WTC11 (cell line): ENCODE measurements around the gene MAS1L. TPM values are rescaled to one million over a fixed set of nuclear protein-coding genes. Genes with fewer than 3 reads are reported as not detected.

Experiments used
- ATAC-seq: fragments of 200-7000 bp; cut with Tn5 transposase; 2 replicates; pipeline ENCODE4 v1.10.0; 2021; ENCODE audit warnings: mild to moderate bottlenecking, moderate library complexity
- CTCF ChIA-PET: fragments of 300-600 bp; sonication (Branson Sonifier 250); formaldehyde crosslinking; loops from one replicate; lab custom pipeline; 2021; ENCODE audit warnings: antibody characterized with exemption; lab: Charles Lee
- POLR2A ChIA-PET: fragments of 350-600 bp; sonication (Branson Sonifier 250); formaldehyde crosslinking; loops from one replicate; lab custom pipeline; 2021; ENCODE audit warnings: antibody characterized with exemption; lab: Charles Lee
- DNase-seq: peaks from one replicate; pipeline ENCODE4 v3.0.0; 2021; ENCODE audit warnings: low spot score
- H3K27ac Mint-ChIP-seq: 2 replicates; pipeline ENCODE4 v1.8.0; 2021; ENCODE audit warnings: mixed read lengths
- H3K27me3 Mint-ChIP-seq: 2 replicates; pipeline ENCODE4 v1.8.0; 2021; ENCODE audit warnings: low read depth, mild to moderate bottlenecking, moderate library complexity, mixed read lengths
- H3K36me3 Mint-ChIP-seq: 2 replicates; pipeline ENCODE4 v1.8.0; 2021; ENCODE audit warnings: mixed read lengths
- H3K4me1 Mint-ChIP-seq: 2 replicates; pipeline ENCODE4 v1.8.0; 2022; ENCODE audit warnings: mixed read lengths
- H3K4me3 Mint-ChIP-seq: 2 replicates; pipeline ENCODE4 v1.8.0; 2021; ENCODE audit warnings: mild to moderate bottlenecking, moderate library complexity, mixed read lengths
- H3K9me3 Mint-ChIP-seq: 2 replicates; pipeline ENCODE4 v1.8.0; 2021; ENCODE audit warnings: mixed read lengths
- FOXJ3 ChIP-seq: sonication (generic); formaldehyde crosslinking; IDR thresholded peaks from 2 replicates; pipeline ENCODE4 v1.9.0; 2021; ENCODE audit warnings: missing genetic modification reagents, mild to moderate bottlenecking, borderline replicate concordance
- HMGXB4 ChIP-seq: sonication (generic); formaldehyde crosslinking; IDR thresholded peaks from 2 replicates; pipeline ENCODE4 v1.8.1; 2023; ENCODE audit warnings: mild to moderate bottlenecking, moderate library complexity, missing genetic modification reagents
- MLX ChIP-seq: sonication (generic); formaldehyde crosslinking; IDR thresholded peaks from 2 replicates; pipeline ENCODE4 v1.8.1; 2023; ENCODE audit warnings: mild to moderate bottlenecking, missing genetic modification reagents, moderate library complexity
- SMAD3 ChIP-seq: sonication (generic); formaldehyde crosslinking; IDR thresholded peaks from 2 replicates; pipeline ENCODE4 v1.8.0; 2022; ENCODE audit warnings: missing genetic modification reagents, mild to moderate bottlenecking, borderline replicate concordance
- SOX15 ChIP-seq: fragments of 250-450 bp; sonication (Bioruptor Pico); IDR thresholded peaks from 2 replicates; pipeline ENCODE4 v1.9.0; 2021; ENCODE audit warnings: mild to moderate bottlenecking
- SP1 ChIP-seq: sonication (generic); formaldehyde crosslinking; conservative IDR thresholded peaks from 2 replicates; pipeline ENCODE4 v1.8.1; 2022; ENCODE audit warnings: missing genetic modification reagents
- ZNF121 ChIP-seq: sonication (generic); formaldehyde crosslinking; IDR thresholded peaks from 2 replicates; pipeline ENCODE4 v1.8.0; 2023; ENCODE audit warnings: missing genetic modification reagents
- ZNF138 ChIP-seq: sonication (generic); formaldehyde crosslinking; conservative IDR thresholded peaks from 2 replicates; pipeline ENCODE4 v1.8.1; 2022; ENCODE audit warnings: mild to moderate bottlenecking, moderate library complexity, missing genetic modification reagents
- ZNF232 ChIP-seq: sonication (generic); formaldehyde crosslinking; IDR thresholded peaks from 2 replicates; pipeline ENCODE4 v1.8.0; 2022; ENCODE audit warnings: mild to moderate bottlenecking, missing genetic modification reagents
- ZNF263 ChIP-seq: sonication (generic); formaldehyde crosslinking; IDR thresholded peaks from 2 replicates; pipeline ENCODE4 v1.8.1; 2022; ENCODE audit warnings: low read depth, mild to moderate bottlenecking, moderate library complexity, missing genetic modification reagents
- total RNA-seq: library from RNA; stranded (reverse); gene quantifications from 3 replicates; pipeline ENCODE4 v1.2.3, GENCODE V29; 2021
- TF ChIP-seq, protein P1 (sequence below): sonication (generic); formaldehyde crosslinking; IDR thresholded peaks from 2 replicates; pipeline ENCODE4 v1.8.1; 2022; ENCODE audit warnings: missing genetic modification reagents, borderline replicate concordance
- TF ChIP-seq, protein P2 (sequence below): fragments of 250-450 bp; sonication (Bioruptor Pico); IDR thresholded peaks from 2 replicates; pipeline ENCODE4 v1.9.0; 2021; ENCODE audit warnings: mild to moderate bottlenecking

MAS1L gene
- total RNA-seq, 1 experiment from 2014 or later: not detected

DNA sequence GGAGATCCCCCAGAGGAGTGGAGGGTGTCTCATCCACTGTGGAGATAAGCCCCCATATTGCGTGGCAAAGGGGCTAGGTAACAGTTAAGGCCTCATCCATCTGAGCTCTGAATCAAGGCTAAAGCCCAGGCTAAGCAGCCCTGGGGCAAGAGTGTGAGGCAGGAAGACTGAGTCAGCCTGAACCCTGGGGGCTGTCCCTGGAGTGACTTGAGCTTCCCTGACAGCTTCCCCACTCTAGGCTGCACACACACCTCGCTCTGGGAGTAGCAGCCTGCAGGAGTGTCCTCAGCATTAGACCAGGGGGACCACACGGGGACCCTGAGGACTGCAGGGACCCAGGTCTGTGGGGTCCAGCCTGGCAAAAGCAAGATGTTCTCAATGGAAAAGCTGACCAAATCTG, 43.9 kb upstream of the MAS1L start (continued):
- TF ChIP-seq ZNF138 (CRISPR knock-in tag) (no peak), SOX15 (CRISPR knock-in tag) (no peak), ZNF121 (CRISPR knock-in tag) (no peak)

GRCh38 chr6:29530671-29531310, 43.0 kb upstream of the MAS1L start:
- DNase-seq (no peak), ATAC-seq (no peak)
- H3K36me3 Mint-ChIP-seq: no peaks in the 10 kb centered on the region
- peaks cover 13% of the 10 kb centered on the region for H3K9me3 Mint-ChIP-seq
- H3K4me3 Mint-ChIP-seq: no peak overlapping the region
- ChIA-PET POLR2A (no interaction called here), CTCF (no interaction called here)
- peaks cover 5% of the 10 kb centered on the region for H3K4me1 Mint-ChIP-seq
- no peaks in the 10 kb centered on the region; the same call in 1 of the 2 replicates for H3K27me3 Mint-ChIP-seq
- TF ChIP-seq, protein P1, sequence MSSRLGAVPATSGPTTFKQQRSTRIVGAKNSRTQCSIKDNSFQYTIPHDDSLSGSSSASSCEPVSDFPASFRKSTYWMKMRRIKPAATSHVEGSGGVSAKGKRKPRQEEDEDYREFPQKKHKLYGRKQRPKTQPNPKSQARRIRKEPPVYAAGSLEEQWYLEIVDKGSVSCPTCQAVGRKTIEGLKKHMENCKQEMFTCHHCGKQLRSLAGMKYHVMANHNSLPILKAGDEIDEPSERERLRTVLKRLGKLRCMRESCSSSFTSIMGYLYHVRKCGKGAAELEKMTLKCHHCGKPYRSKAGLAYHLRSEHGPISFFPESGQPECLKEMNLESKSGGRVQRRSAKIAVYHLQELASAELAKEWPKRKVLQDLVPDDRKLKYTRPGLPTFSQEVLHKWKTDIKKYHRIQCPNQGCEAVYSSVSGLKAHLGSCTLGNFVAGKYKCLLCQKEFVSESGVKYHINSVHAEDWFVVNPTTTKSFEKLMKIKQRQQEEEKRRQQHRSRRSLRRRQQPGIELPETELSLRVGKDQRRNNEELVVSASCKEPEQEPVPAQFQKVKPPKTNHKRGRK (CRISPR knock-in tag): no peak
- TF ChIP-seq SP1 (CRISPR knock-in tag): no peak
- TF ChIP-seq HMGXB4 (CRISPR knock-in tag): no peak
- TF ChIP-seq ZNF263 (CRISPR knock-in tag): no peak
- no peak for TF ChIP-seq FOXJ3 (CRISPR knock-in tag)
- TF ChIP-seq, all 79 proteins: peak for 0
- H3K27ac Mint-ChIP-seq: no peak overlapping the region

- CTCF ChIA-PET: no interaction called here
- no peaks in the 10 kb centered on the region; the same call in 1 of the 2 replicates for H3K36me3 Mint-ChIP-seq
- no peak for DNase-seq
Measured at GRCh38 chr6:29529956-29530355, 42.2 kb upstream of the MAS1L start.

More at GRCh38 chr6:29529956-29530355, 42.2 kb upstream of the MAS1L start:
- Mint-ChIP-seq H3K9me3 (peaks cover 16% of the 10 kb centered on the region), H3K4me1 (peaks cover 13% of the 10 kb centered on the region), H3K4me3 (no peak overlapping the region), H3K27me3 (no peaks in the 10 kb centered on the region; the same call in 1 of the 2 replicates), H3K27ac (no peak overlapping the region)
- ATAC-seq: no peak
- TF ChIP-seq SMAD3 (CRISPR knock-in tag) (no peak), MLX (CRISPR knock-in tag) (no peak), ZNF232 (CRISPR knock-in tag) (no peak), SP1 (CRISPR knock-in tag) (no peak)
- TF ChIP-seq, protein P2, sequence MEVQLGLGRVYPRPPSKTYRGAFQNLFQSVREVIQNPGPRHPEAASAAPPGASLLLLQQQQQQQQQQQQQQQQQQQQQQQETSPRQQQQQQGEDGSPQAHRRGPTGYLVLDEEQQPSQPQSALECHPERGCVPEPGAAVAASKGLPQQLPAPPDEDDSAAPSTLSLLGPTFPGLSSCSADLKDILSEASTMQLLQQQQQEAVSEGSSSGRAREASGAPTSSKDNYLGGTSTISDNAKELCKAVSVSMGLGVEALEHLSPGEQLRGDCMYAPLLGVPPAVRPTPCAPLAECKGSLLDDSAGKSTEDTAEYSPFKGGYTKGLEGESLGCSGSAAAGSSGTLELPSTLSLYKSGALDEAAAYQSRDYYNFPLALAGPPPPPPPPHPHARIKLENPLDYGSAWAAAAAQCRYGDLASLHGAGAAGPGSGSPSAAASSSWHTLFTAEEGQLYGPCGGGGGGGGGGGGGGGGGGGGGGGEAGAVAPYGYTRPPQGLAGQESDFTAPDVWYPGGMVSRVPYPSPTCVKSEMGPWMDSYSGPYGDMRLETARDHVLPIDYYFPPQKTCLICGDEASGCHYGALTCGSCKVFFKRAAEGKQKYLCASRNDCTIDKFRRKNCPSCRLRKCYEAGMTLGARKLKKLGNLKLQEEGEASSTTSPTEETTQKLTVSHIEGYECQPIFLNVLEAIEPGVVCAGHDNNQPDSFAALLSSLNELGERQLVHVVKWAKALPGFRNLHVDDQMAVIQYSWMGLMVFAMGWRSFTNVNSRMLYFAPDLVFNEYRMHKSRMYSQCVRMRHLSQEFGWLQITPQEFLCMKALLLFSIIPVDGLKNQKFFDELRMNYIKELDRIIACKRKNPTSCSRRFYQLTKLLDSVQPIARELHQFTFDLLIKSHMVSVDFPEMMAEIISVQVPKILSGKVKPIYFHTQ: no peak
- POLR2A ChIA-PET: no interaction called here
